HG03175 (cell line): ENCODE data around the gene SPEF1.

ENCODE experiments used
- ATAC-seq: cut with Tn5 transposase; IDR thresholded peaks from one replicate; pipeline ENCODE4 v1.9.1; 2021; ENCODE audit warnings: mild to moderate bottlenecking, moderate library complexity; ENCODE audit not compliant: unreplicated experiment

Gene SPEF1

GRCh38 chr20:3751305-3751674 lies 30.0 kb downstream of the SPEF1 start:
- ATAC-seq, result no peak

- ATAC-seq, result no peak
These were observed 31.3 kb downstream of the SPEF1 start for GRCh38 chr20:3749689-3750531.

GRCh38 chr20:3749087-3749688 lies 32.1 kb downstream of the SPEF1 start:
- ATAC-seq, result no peak

- ATAC-seq, result no peak
These were observed 33.2 kb downstream of the SPEF1 start for GRCh38 chr20:3748073-3748472.

- ATAC-seq, result no peak
These were observed 33.8 kb downstream of the SPEF1 start for GRCh38 chr20:3747471-3747870.

- no peak for ATAC-seq
These were observed 35.5 kb downstream of the SPEF1 start for GRCh38 chr20:3745686-3746173.

- ATAC-seq, result no peak
These were observed 36.2 kb downstream of the SPEF1 start for GRCh38 chr20:3744806-3745685.

- ATAC-seq, result no peak
These were observed 37.2 kb downstream of the SPEF1 start for GRCh38 chr20:3744037-3744436.

GRCh38 chr20:3743251-3743650 lies 38.0 kb downstream of the SPEF1 start:
- ATAC-seq, result no peak

GRCh38 chr20:3741836-3742458 lies 39.3 kb downstream of the SPEF1 start:
- no peak for ATAC-seq

GRCh38 chr20:3740615-3741301 lies 40.5 kb downstream of the SPEF1 start:
- no peak for ATAC-seq

GRCh38 chr20:3739926-3740451 lies 41.3 kb downstream of the SPEF1 start:
- ATAC-seq, result no peak

GRCh38 chr20:3739054-3739925 lies 42.0 kb downstream of the SPEF1 start:
- ATAC-seq, result no peak

- ATAC-seq, result no peak
These were observed 42.9 kb downstream of the SPEF1 start for GRCh38 chr20:3738111-3739053.

GRCh38 chr20:3735768-3736167 lies 45.5 kb downstream of the SPEF1 start:
- no peak for ATAC-seq

GRCh38 chr20:3734111-3734843 lies 47.0 kb downstream of the SPEF1 start:
- ATAC-seq, result no peak
